ENCODE measurements around the gene STOX2. TPM values are rescaled to one million over a fixed set of nuclear protein-coding genes. Genes with fewer than 3 reads are reported as not detected.

Gene STOX2
- total RNA-seq, 1 donor from 2014 or later = 11.6 TPM

DNA sequence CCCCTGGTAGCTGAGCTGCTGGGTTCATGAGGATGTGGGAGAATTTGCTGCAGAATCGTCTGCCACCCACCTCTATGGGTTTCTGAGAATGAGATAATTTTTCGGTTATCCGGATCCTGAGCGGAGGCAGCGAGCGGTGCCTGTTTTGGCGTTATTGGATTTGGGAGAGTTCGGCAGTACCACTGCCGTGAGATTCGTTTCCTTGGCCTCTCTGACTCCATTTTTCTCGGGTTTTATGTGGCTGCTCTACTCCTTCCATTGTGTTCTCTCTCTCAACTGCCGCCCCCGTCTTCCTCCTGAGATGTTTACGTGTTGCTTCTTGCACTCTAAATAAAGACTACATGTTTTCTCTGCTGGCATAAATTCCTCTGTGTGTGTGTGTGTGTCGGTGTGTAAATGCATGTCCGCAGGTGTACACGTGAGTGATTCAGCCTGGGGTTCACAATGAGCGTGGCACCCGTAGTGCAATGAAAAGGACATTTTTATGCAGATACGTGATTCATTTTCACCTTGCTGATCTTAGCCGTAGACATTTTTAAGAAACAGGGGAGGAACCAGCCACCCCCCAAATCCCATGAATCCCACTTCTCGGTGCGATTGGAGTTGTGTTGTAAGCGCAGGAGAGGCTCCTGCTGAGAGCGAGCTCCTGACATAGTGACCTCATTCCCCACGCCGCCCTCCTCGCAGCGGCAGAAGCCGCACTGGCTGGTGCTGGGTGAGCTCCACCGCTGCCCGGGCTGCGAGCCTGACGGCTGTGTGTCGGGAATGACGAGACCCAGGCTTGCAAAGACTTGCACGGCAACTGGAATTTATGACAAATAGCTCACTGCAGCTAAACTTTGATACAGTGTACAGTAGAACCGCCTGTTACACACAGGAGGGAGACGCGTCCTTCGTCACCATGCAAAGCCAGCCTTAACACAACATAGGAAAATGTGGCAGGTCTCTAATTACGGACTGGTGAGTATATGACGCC lies 82.2 kb downstream of the STOX2 start:
- H3K27me3 Mint-ChIP-seq (ENCODE audit: insufficient read depth, low read depth) = peaks cover 2% of the 10 kb centered on the region
- H3K27me3 ChIP-seq = no peaks in the 10 kb centered on the region
- DNase-seq (ENCODE audit: low spot score) = peak; percentile 80
- peak overlapping the region; percentile 43 for H3K27ac ChIP-seq
- peaks cover 9% of the 10 kb centered on the region for H3K4me1 Mint-ChIP-seq
- H3K27ac Mint-ChIP-seq = no peak overlapping the region
- peak overlapping the region; percentile 37 for H2AFZ ChIP-seq (replicated peaks)
- peaks cover 6% of the 10 kb centered on the region for H4K20me1 ChIP-seq (ENCODE audit: low read depth)
- no peak overlapping the region for H3K9ac ChIP-seq
- H3K4me3 ChIP-seq = peak overlapping the region; percentile 35
- peaks cover 30% of the 10 kb centered on the region for H3K4me1 ChIP-seq
- no peaks in the 10 kb centered on the region for H3K9me3 ChIP-seq (ENCODE audit: low read depth)
- peaks cover 25% of the 10 kb centered on the region for H3K36me3 Mint-ChIP-seq
- H3K9me3 Mint-ChIP-seq = no peaks in the 10 kb centered on the region
- no peak for TF ChIP-seq EZH2phosphoT487 (IDR thresholded peaks at IDR 0.05)
- TF ChIP-seq EZH2 (IDR thresholded peaks at IDR 0.05) = peak; percentile 30
- peak overlapping the region; percentile 77 for H3K4me2 ChIP-seq
- no peak overlapping the region for H3K4me3 Mint-ChIP-seq
- peaks cover 19% of the 10 kb centered on the region for H3F3A ChIP-seq (ENCODE audit: low read depth)
- no peaks in the 10 kb centered on the region for H3K36me3 ChIP-seq
- peaks cover 2% of the 10 kb centered on the region for H3K79me2 ChIP-seq (ENCODE audit: low read depth)

- H3K4me3 Mint-ChIP-seq = no peak overlapping the region
- peak overlapping the region; percentile 3 for H2AFZ ChIP-seq (replicated peaks)
- H3K4me3 ChIP-seq = peak overlapping the region; percentile 35
- no peak overlapping the region for H3K27ac Mint-ChIP-seq
- peak; percentile 86 for DNase-seq (ENCODE audit: low spot score)
- H3K79me2 ChIP-seq (ENCODE audit: low read depth) = no peaks in the 10 kb centered on the region
- H3K9me3 Mint-ChIP-seq = no peaks in the 10 kb centered on the region
- H3K9me3 ChIP-seq (ENCODE audit: low read depth) = no peaks in the 10 kb centered on the region
- H3K36me3 Mint-ChIP-seq = peaks cover 29% of the 10 kb centered on the region
- peak overlapping the region; percentile 43 for H3K27ac ChIP-seq
- peaks cover 6% of the 10 kb centered on the region for H4K20me1 ChIP-seq (ENCODE audit: low read depth)
- peaks cover 30% of the 10 kb centered on the region for H3K4me1 ChIP-seq
- H3F3A ChIP-seq (ENCODE audit: low read depth) = peaks cover 19% of the 10 kb centered on the region
- H3K4me1 Mint-ChIP-seq = peaks cover 9% of the 10 kb centered on the region
- H3K27me3 Mint-ChIP-seq (ENCODE audit: insufficient read depth, low read depth) = peaks cover 2% of the 10 kb centered on the region
- H3K36me3 ChIP-seq = no peaks in the 10 kb centered on the region
- H3K27me3 ChIP-seq = no peaks in the 10 kb centered on the region
- TF ChIP-seq, protein P1, sequence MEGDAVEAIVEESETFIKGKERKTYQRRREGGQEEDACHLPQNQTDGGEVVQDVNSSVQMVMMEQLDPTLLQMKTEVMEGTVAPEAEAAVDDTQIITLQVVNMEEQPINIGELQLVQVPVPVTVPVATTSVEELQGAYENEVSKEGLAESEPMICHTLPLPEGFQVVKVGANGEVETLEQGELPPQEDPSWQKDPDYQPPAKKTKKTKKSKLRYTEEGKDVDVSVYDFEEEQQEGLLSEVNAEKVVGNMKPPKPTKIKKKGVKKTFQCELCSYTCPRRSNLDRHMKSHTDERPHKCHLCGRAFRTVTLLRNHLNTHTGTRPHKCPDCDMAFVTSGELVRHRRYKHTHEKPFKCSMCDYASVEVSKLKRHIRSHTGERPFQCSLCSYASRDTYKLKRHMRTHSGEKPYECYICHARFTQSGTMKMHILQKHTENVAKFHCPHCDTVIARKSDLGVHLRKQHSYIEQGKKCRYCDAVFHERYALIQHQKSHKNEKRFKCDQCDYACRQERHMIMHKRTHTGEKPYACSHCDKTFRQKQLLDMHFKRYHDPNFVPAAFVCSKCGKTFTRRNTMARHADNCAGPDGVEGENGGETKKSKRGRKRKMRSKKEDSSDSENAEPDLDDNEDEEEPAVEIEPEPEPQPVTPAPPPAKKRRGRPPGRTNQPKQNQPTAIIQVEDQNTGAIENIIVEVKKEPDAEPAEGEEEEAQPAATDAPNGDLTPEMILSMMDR (IDR thresholded peaks at IDR 0.05) = no peak
- TF ChIP-seq EZH2 (IDR thresholded peaks at IDR 0.05) (no peak), EZH2phosphoT487 (IDR thresholded peaks at IDR 0.05) (no peak)
- peak overlapping the region; percentile 77 for H3K4me2 ChIP-seq
- no peak overlapping the region for H3K9ac ChIP-seq
Measured at GRCh38 chr4:183987987-183988392, 82.9 kb downstream of the STOX2 start.

- H3K27me3 ChIP-seq = no peaks in the 10 kb centered on the region
- no peak for TF ChIP-seq EZH2 (IDR thresholded peaks at IDR 0.05)
- TF ChIP-seq EZH2phosphoT487 (IDR thresholded peaks at IDR 0.05) = no peak
- TF ChIP-seq, protein P1 (IDR thresholded peaks at IDR 0.05) = no peak
- no peak overlapping the region for H2AFZ ChIP-seq (replicated peaks)
- no peaks in the 10 kb centered on the region for H3K36me3 ChIP-seq
- peaks cover 28% of the 10 kb centered on the region for H3K36me3 Mint-ChIP-seq
- H3K27ac Mint-ChIP-seq = no peak overlapping the region
- no peak overlapping the region for H3K9ac ChIP-seq
- no peak overlapping the region for H3K4me3 Mint-ChIP-seq
- no peaks in the 10 kb centered on the region for H3K79me2 ChIP-seq (ENCODE audit: low read depth)
- H3K27me3 Mint-ChIP-seq (ENCODE audit: insufficient read depth, low read depth) = no peaks in the 10 kb centered on the region
- H3F3A ChIP-seq (ENCODE audit: low read depth) = peaks cover 19% of the 10 kb centered on the region
- H3K27ac ChIP-seq = no peak overlapping the region
- no peaks in the 10 kb centered on the region for H3K9me3 ChIP-seq (ENCODE audit: low read depth)
- peak overlapping the region; percentile 77 for H3K4me2 ChIP-seq
- H4K20me1 ChIP-seq (ENCODE audit: low read depth) = peaks cover 6% of the 10 kb centered on the region
- H3K9me3 Mint-ChIP-seq = no peaks in the 10 kb centered on the region
- no peak for DNase-seq (ENCODE audit: low spot score)
- peaks cover 9% of the 10 kb centered on the region for H3K4me1 Mint-ChIP-seq
- no peak overlapping the region for H3K4me3 ChIP-seq
- peaks cover 30% of the 10 kb centered on the region for H3K4me1 ChIP-seq
Measured at GRCh38 chr4:183988874-183989273, 83.8 kb downstream of the STOX2 start.

DNA sequence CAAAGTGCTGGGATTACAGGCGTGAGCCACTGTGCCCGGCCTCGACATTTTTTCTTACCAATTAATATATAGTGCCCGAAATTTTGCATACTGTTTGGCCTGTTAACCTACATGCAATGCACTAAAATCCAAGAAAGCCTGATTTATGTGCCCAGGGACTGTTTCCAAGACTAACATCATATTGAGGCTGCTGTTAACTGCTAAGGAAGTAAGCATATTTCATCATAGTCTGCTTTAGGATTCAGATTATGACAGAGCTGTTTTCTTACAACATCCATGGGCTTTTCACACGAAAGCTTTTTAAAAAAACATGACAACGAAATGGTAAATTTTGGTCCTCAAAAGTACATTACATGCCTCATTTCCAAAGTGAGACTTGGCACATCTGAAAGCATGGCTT lies 84.4 kb downstream of the STOX2 start:
- Mint-ChIP-seq H3K27me3 (ENCODE audit: insufficient read depth, low read depth) (no peaks in the 10 kb centered on the region), H3K9me3 (no peaks in the 10 kb centered on the region), H3K36me3 (peaks cover 24% of the 10 kb centered on the region), H3K4me1 (peaks cover 11% of the 10 kb centered on the region), H3K27ac (no peak overlapping the region), H3K4me3 (no peak overlapping the region)
- no peak for DNase-seq (ENCODE audit: low spot score)
- Histone ChIP-seq H3K79me2 (ENCODE audit: low read depth) (no peaks in the 10 kb centered on the region), H3K4me1 (peaks cover 30% of the 10 kb centered on the region), H2AFZ (replicated peaks) (no peak overlapping the region), H4K20me1 (ENCODE audit: low read depth) (peaks cover 6% of the 10 kb centered on the region), H3K9me3 (ENCODE audit: low read depth) (no peaks in the 10 kb centered on the region), H3K9ac (no peak overlapping the region), H3K4me2 (no peak overlapping the region), H3K4me3 (no peak overlapping the region), H3K27ac (no peak overlapping the region), H3K36me3 (no peaks in the 10 kb centered on the region), H3F3A (ENCODE audit: low read depth) (peaks cover 19% of the 10 kb centered on the region), H3K27me3 (no peaks in the 10 kb centered on the region)
- TF ChIP-seq EZH2phosphoT487 (IDR thresholded peaks at IDR 0.05) (no peak), EZH2 (IDR thresholded peaks at IDR 0.05) (no peak)
- TF ChIP-seq, protein P1 (IDR thresholded peaks at IDR 0.05) = no peak

Data from neural progenitor cell (in vitro differentiated cells).